Cardiac muscle cell (in vitro differentiated cells and primary cell): ENCODE measurements around the gene VPREB3. TPM values are rescaled to one million over a fixed set of nuclear protein-coding genes. Genes with fewer than 3 reads are reported as not detected.

ENCODE experiments used
- DNase-seq, 2 donors: peaks; one replicate each; pipeline versions ENCODE4 v3.0.0 to v3.0.0-alpha.2; 2010 to 2017; ENCODE audit warnings: low read depth in 1 of 2, low spot score in 1 of 2
- H3K27ac ChIP-seq: fragments of 200-600 bp; sonication (generic); 2 replicates; pipeline ENCODE4 v1.5.1; 2016
- H3K27me3 ChIP-seq: fragments of 200-600 bp; sonication (generic); 2 replicates; pipeline ENCODE4 v1.6.0; 2016; ENCODE audit warnings: control low read depth
- H3K36me3 ChIP-seq: fragments of 200-600 bp; sonication (generic); 2 replicates; pipeline ENCODE4 v1.5.1; 2016; ENCODE audit warnings: control low read depth
- H3K4me1 ChIP-seq: fragments of 200-600 bp; sonication (generic); 2 replicates; pipeline ENCODE4 v1.8.1; 2017; ENCODE audit warnings: low read depth, mild to moderate bottlenecking, mixed run types
- H3K4me3 ChIP-seq: fragments of 200-600 bp; sonication (generic); 2 replicates; pipeline ENCODE4 v1.5.1; 2016; ENCODE audit warnings: mild to moderate bottlenecking
- H3K9me3 ChIP-seq: fragments of 200-600 bp; sonication (generic); 2 replicates; pipeline ENCODE4 v1.5.1; 2017; ENCODE audit warnings: low read depth, mild to moderate bottlenecking, control low read depth
- CTCF ChIP-seq: IDR thresholded peaks from 2 replicates; pipeline ENCODE4 v1.5.1; 2012; ENCODE audit warnings: low read depth, mild to moderate bottlenecking, low read length
- polyA plus RNA-seq: library from polyadenylated mRNA; unstranded; fragments of >200 nt; fragmentation: Nextera tagmentation; extraction: Ambion mirVana; gene quantifications from 2 replicates; pipeline ENCODE4 v1.2.1, GENCODE V29; 2016
- total RNA-seq: library from RNA; depleted of rRNA; stranded (reverse); fragments of >200 nt; gene quantifications from 2 replicates; pipeline ENCODE4 v1.2.3, GENCODE V29; 2016

The VPREB3 gene
- total RNA-seq (1.1 and 2.5 TPM in 2 replicates), polyA plus RNA-seq (3.2 and 3.5 TPM in 2 replicates)

- H3K4me3 ChIP-seq, result no peak within 1 kb of the TSS
- H3K27me3 ChIP-seq, result no peaks in the 10 kb centered on the region
- no peak for TF ChIP-seq CTCF
- H3K27ac ChIP-seq, result no peak within 1 kb of the TSS
- H3K36me3 ChIP-seq, result no peaks in the 10 kb centered on the region
- peaks cover 7% of the 10 kb centered on the region for H3K4me1 ChIP-seq
- no peak for DNase-seq
- H3K9me3 ChIP-seq, result no peaks in the 10 kb centered on the region
Measured at GRCh38 chr22:23754220-23754919, at the start of gene VPREB3. VPREB3 (minus strand) TSS chr22:23754425; CDS start chr22:23754363, 62 bp downstream.

- Histone ChIP-seq H3K4me1 (no peaks in the 10 kb centered on the region), H3K27ac (no peak overlapping the region), H3K27me3 (no peaks in the 10 kb centered on the region), H3K4me3 (no peak overlapping the region), H3K9me3 (no peaks in the 10 kb centered on the region), H3K36me3 (peaks cover 54% of the 10 kb centered on the region)
- no peak for TF ChIP-seq CTCF
- DNase-seq, result no peak
Measured at GRCh38 chr22:23803001-23803819, 49.0 kb upstream of the VPREB3 start.

- peaks cover 51% of the 10 kb centered on the region for H3K36me3 ChIP-seq
- no peaks in the 10 kb centered on the region for H3K27me3 ChIP-seq
- no peak overlapping the region for H3K4me3 ChIP-seq
- H3K4me1 ChIP-seq, result no peaks in the 10 kb centered on the region
- DNase-seq, result no peak
- no peak for TF ChIP-seq CTCF
- no peaks in the 10 kb centered on the region for H3K9me3 ChIP-seq
- H3K27ac ChIP-seq, result no peak overlapping the region
Measured at GRCh38 chr22:23801886-23802377, 47.7 kb upstream of the VPREB3 start.

- DNase-seq, result no peak
- Histone ChIP-seq H3K36me3 (peaks cover 52% of the 10 kb centered on the region), H3K4me3 (no peak overlapping the region), H3K9me3 (no peaks in the 10 kb centered on the region), H3K4me1 (no peaks in the 10 kb centered on the region), H3K27ac (no peak overlapping the region), H3K27me3 (no peaks in the 10 kb centered on the region)
- no peak for TF ChIP-seq CTCF
Measured at GRCh38 chr22:23801238-23801821, 47.1 kb upstream of the VPREB3 start.

- no peak for DNase-seq
- Histone ChIP-seq H3K36me3 (peaks cover 50% of the 10 kb centered on the region), H3K27me3 (no peaks in the 10 kb centered on the region), H3K27ac (no peak overlapping the region), H3K4me1 (no peaks in the 10 kb centered on the region), H3K9me3 (no peaks in the 10 kb centered on the region), H3K4me3 (no peak overlapping the region)
- TF ChIP-seq CTCF, result no peak
Measured at GRCh38 chr22:23800297-23801237, 46.3 kb upstream of the VPREB3 start.
